ENCODE results near the gene GMDS.

The GMDS gene

GRCh38 chr6:1577896-1578745, 667.3 kb downstream of the GMDS start:
- no peak for DNase-seq (ENCODE audit: low spot score)
- no peak for TF ChIP-seq CTCF (IDR thresholded peaks at IDR 0.05; ENCODE audit: extremely low read depth, missing control alignments)

GRCh38 chr6:1577146-1577680, 668.2 kb downstream of the GMDS start:
- TF ChIP-seq CTCF (IDR thresholded peaks at IDR 0.05; ENCODE audit: extremely low read depth, missing control alignments) = no peak
- DNase-seq (ENCODE audit: low spot score) = no peak

- TF ChIP-seq CTCF (IDR thresholded peaks at IDR 0.05; ENCODE audit: extremely low read depth, missing control alignments) = no peak
- DNase-seq (ENCODE audit: low spot score) = no peak
Measured at GRCh38 chr6:1576711-1577110, 668.7 kb downstream of the GMDS start.

GRCh38 chr6:1576166-1576565, 669.2 kb downstream of the GMDS start:
- no peak for TF ChIP-seq CTCF (IDR thresholded peaks at IDR 0.05; ENCODE audit: extremely low read depth, missing control alignments)

GRCh38 chr6:1575210-1576041, 670.0 kb downstream of the GMDS start:
- DNase-seq (ENCODE audit: low spot score) = no peak
- no peak for TF ChIP-seq CTCF (IDR thresholded peaks at IDR 0.05; ENCODE audit: extremely low read depth, missing control alignments)

More at GRCh38 chr6:1576166-1576565, 669.2 kb downstream of the GMDS start:
- DNase-seq (ENCODE audit: low spot score) = no peak

- no peak for DNase-seq (ENCODE audit: low spot score)
- no peak for TF ChIP-seq CTCF (IDR thresholded peaks at IDR 0.05; ENCODE audit: extremely low read depth, missing control alignments)
Measured at GRCh38 chr6:1574890-1575209, 670.6 kb downstream of the GMDS start.

Data from GM20000 (cell line).